ENCODE results near the gene NAA80.

- no peak for TF ChIP-seq CTCF (IDR thresholded peaks at IDR 0.05)
- no peak for TF ChIP-seq POLR2A (IDR thresholded peaks at IDR 0.05)
Measured at GRCh38 chr3:50340147-50340447, 40.9 kb upstream of the NAA80 start.
